ENCODE data around the gene AMACR. TPM values are rescaled to one million over a fixed set of nuclear protein-coding genes. Genes with fewer than 3 reads are reported as not detected.

AMACR gene
- total and polyA plus RNA-seq, 2 experiments from 2014 or later: 6.7 to 12.6 TPM

- no peak for TF ChIP-seq REST (IDR thresholded peaks at IDR 0.05; ENCODE audit: unreplicated experiment)
- no peak for TF ChIP-seq STAT1 (IDR thresholded peaks at IDR 0.05; ENCODE audit: unreplicated experiment)
- no peak for TF ChIP-seq JUNB (IDR thresholded peaks at IDR 0.05; ENCODE audit: unreplicated experiment)
- no peak for TF ChIP-seq EZH2phosphoT487 (IDR thresholded peaks at IDR 0.05; ENCODE audit: unreplicated experiment)
- no peak for TF ChIP-seq NANOG (IDR thresholded peaks at IDR 0.05; ENCODE audit: borderline replicate concordance)
- TF ChIP-seq POLR2AphosphoS5 (IDR thresholded peaks at IDR 0.05; ENCODE audit: low read depth): no peak
Measured at GRCh38 chr5:34053133-34053532, 45.3 kb upstream of the AMACR start (continued).

GRCh38 chr5:34051374-34051980, 43.6 kb upstream of the AMACR start:
- no peaks in the 10 kb centered on the region for H4K20me1 ChIP-seq (replicated peaks; ENCODE audit: insufficient read depth)
- ATAC-seq: no peak
- TF ChIP-seq ETS1 (IDR thresholded peaks at IDR 0.05): no peak
- TF ChIP-seq POLR2AphosphoS5 (IDR thresholded peaks at IDR 0.05; ENCODE audit: low read depth): no peak
- TF ChIP-seq NANOG (IDR thresholded peaks at IDR 0.05; ENCODE audit: borderline replicate concordance): no peak
- TF ChIP-seq CREB1 (CRISPR knock-in tag; IDR thresholded peaks at IDR 0.05; ENCODE audit: low read depth): no peak
- no peak for TF ChIP-seq STAT1 (IDR thresholded peaks at IDR 0.05; ENCODE audit: unreplicated experiment)
- no peak for TF ChIP-seq ZNF114 (CRISPR knock-in tag; IDR thresholded peaks at IDR 0.05)
- no peak for TF ChIP-seq EZH2phosphoT487 (IDR thresholded peaks at IDR 0.05; ENCODE audit: unreplicated experiment)
- no peak for TF ChIP-seq CTCF (conservative IDR thresholded peaks at IDR 0.05; ENCODE audit: low read depth in 2 of 2)
- TF ChIP-seq REST (IDR thresholded peaks at IDR 0.05; ENCODE audit: unreplicated experiment): no peak
- no peak for TF ChIP-seq ZNF331 (CRISPR knock-in tag; IDR thresholded peaks at IDR 0.05; ENCODE audit: low read depth)
- no peak for TF ChIP-seq EZH2 (IDR thresholded peaks at IDR 0.05; ENCODE audit: low read depth, unreplicated experiment)
- no peak for TF ChIP-seq JUNB (IDR thresholded peaks at IDR 0.05; ENCODE audit: unreplicated experiment)

More at GRCh38 chr5:34051374-34051980, 43.6 kb upstream of the AMACR start:
- H2AFZ ChIP-seq: no peak overlapping the region
- H3K27me3 ChIP-seq (ENCODE audit: insufficient read depth): no peaks in the 10 kb centered on the region
- Mint-ChIP-seq H3K4me1 (peaks cover 3% of the 10 kb centered on the region; the same call in 1 of the 3 replicates), H3K36me3 (ENCODE audit: low read depth) (no peaks in the 10 kb centered on the region), H3K9me3 (no peaks in the 10 kb centered on the region), H3K27ac (no peak overlapping the region), H3K4me3 (no peak overlapping the region), H3K27me3 (ENCODE audit: insufficient read depth, low read depth, poor library complexity) (no peaks in the 10 kb centered on the region)
- H3K4me2 ChIP-seq: no peak overlapping the region
- H3F3A ChIP-seq (replicated peaks; ENCODE audit: low read depth): no peaks in the 10 kb centered on the region
- H3K79me2 ChIP-seq (replicated peaks; ENCODE audit: insufficient read depth): no peaks in the 10 kb centered on the region
- peaks cover 8% of the 10 kb centered on the region; the same call in 1 of the 2 replicates for H3K9me2 ChIP-seq (ENCODE audit: insufficient read depth)
- H3K4me1 ChIP-seq (ENCODE audit: insufficient read depth): no peaks in the 10 kb centered on the region
- peaks cover 13% of the 10 kb centered on the region; the same call in 1 of the 2 replicates for H3K36me3 ChIP-seq (ENCODE audit: insufficient read depth)
- no peak overlapping the region for H3K4me3 ChIP-seq
- no peak for DNase-seq (ENCODE audit: low spot score)
- H3K27ac ChIP-seq (ENCODE audit: low read depth): no peak overlapping the region
